CD4-positive, alpha-beta T cell treated with Interleukin-6 for 4 hours (primary cell): Measurements from ENCODE around the gene PRKCH.
A peak's percentile ranks its signal among the peaks of the same experiment; 100 is the strongest.
"Not testable (repeated sequence)": the region's sequence is repeated elsewhere in the genome, so short reads cannot be mapped to it uniquely, and the experiment has no call there.

Experiments
- DNase-seq: peaks from one replicate; pipeline ENCODE4 v3.0.0-alpha.2; 2020; ENCODE audit warnings: mixed read lengths

Gene PRKCH

GRCh38 chr14:61308701-61309100 lies 12.7 kb upstream of the PRKCH start:
- not testable (repeated sequence) for DNase-seq

GRCh38 chr14:61315313-61315712 lies 6.1 kb upstream of the PRKCH start:
- no peak for DNase-seq

- DNase-seq = no peak
Observed at GRCh38 chr14:61319086-61319485, 2.3 kb upstream of the PRKCH start.

- DNase-seq = no peak
Observed at GRCh38 chr14:61319706-61320105, 1.7 kb upstream of the PRKCH start.

GRCh38 chr14:61320170-61320569 lies 1.2 kb upstream of the PRKCH start:
- DNase-seq = not testable (repeated sequence)

- no peak for DNase-seq
Observed at GRCh38 chr14:61320806-61321384, 484 bp upstream of the PRKCH start.

- peak; percentile 49 for DNase-seq
Observed at GRCh38 chr14:61322011-61322798, 826 bp downstream of the PRKCH start.

- peak; percentile 71 for DNase-seq
Observed at GRCh38 chr14:61322799-61323290, 1.5 kb downstream of the PRKCH start.

- no peak for DNase-seq
Observed at GRCh38 chr14:61323970-61324369, 2.6 kb downstream of the PRKCH start.

GRCh38 chr14:61325166-61325565 lies 3.8 kb downstream of the PRKCH start:
- no peak for DNase-seq

- DNase-seq = no peak
Observed at GRCh38 chr14:61326146-61326545, 4.8 kb downstream of the PRKCH start.

- no peak for DNase-seq
Observed at GRCh38 chr14:61326847-61327246, 5.5 kb downstream of the PRKCH start.

GRCh38 chr14:61328626-61329262 lies 7.4 kb downstream of the PRKCH start:
- DNase-seq = no peak

- peak; percentile 18 for DNase-seq
Observed at GRCh38 chr14:61329478-61330051, 8.2 kb downstream of the PRKCH start.

- DNase-seq = peak; percentile 21
Observed at GRCh38 chr14:61330511-61330910, 9.1 kb downstream of the PRKCH start.

GRCh38 chr14:61331992-61332657 lies 10.7 kb downstream of the PRKCH start:
- DNase-seq = no peak

GRCh38 chr14:61332658-61333029 lies 11.3 kb downstream of the PRKCH start:
- peak; percentile 44 for DNase-seq

- no peak for DNase-seq
Observed at GRCh38 chr14:61333087-61333486, 11.7 kb downstream of the PRKCH start.

GRCh38 chr14:61334197-61334701 lies 12.9 kb downstream of the PRKCH start:
- DNase-seq = peak; percentile 58

- no peak for DNase-seq
Observed at GRCh38 chr14:61335049-61335448, 13.7 kb downstream of the PRKCH start.

GRCh38 chr14:61335671-61336275 lies 14.4 kb downstream of the PRKCH start:
- DNase-seq = peak; percentile 48

GRCh38 chr14:61337893-61338292 lies 16.5 kb downstream of the PRKCH start:
- peak; percentile 86 for DNase-seq
